ENCODE measurements around the gene TUT1. TPM values are rescaled to one million over a fixed set of nuclear protein-coding genes. Genes with fewer than 3 reads are reported as not detected.
A peak's percentile ranks its signal among the peaks of the same experiment; 100 is the strongest.

Gene TUT1
- total RNA-seq, 2 donors from 2014 or later = 11.1 to 26.2 TPM

DNA sequence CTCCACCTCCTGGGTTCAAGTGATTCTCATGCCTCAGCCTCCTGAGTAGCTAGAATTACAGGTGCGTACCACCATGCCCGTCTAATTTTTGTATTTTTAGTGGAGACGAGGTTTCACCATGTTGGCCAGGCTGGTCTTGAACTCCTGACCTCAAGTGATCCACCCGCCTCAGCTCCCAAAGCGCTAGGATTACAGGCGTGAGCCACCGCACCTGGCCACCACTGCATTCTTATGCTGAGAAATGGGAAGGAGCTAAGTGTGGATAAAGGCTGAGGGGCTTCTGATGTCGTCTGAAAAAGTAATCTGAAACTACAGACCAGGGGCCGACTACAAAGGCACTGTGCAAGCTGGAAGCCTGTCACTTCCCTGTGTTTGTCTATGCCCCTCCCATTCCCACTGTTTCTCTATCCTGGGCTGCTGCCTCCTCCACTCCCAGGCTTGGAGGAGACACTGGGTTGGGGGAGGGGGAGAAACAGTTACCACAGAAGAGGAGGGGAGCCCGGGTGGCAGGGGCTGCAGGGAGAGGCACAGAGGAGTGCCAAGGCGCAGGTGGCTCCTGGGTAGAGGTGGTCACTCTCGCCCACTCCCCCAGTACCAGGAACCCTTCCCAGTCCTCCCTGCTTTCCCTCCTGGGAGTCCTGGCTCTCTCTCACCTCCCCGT lies 13.3 kb upstream of the TUT1 start:
- DNase-seq = no peak
- intact Hi-C loops (cut with DNase I) = no loop called here
- H3K9me3 ChIP-seq = no peaks in the 10 kb centered on the region
- no peaks in the 10 kb centered on the region for H3K27me3 ChIP-seq
- H3K9ac ChIP-seq (ENCODE audit: low read depth in 2 of 2, low read length in 2 of 2) = no peak overlapping the region
- H3K4me1 ChIP-seq = peaks cover 5% of the 10 kb centered on the region
- no peak overlapping the region for H3K27ac ChIP-seq
- no peaks in the 10 kb centered on the region for H3K36me3 ChIP-seq
- no peak for TF ChIP-seq CTCF (IDR thresholded peaks at IDR 0.05)
- H3K4me3 ChIP-seq = no peak overlapping the region

DNA sequence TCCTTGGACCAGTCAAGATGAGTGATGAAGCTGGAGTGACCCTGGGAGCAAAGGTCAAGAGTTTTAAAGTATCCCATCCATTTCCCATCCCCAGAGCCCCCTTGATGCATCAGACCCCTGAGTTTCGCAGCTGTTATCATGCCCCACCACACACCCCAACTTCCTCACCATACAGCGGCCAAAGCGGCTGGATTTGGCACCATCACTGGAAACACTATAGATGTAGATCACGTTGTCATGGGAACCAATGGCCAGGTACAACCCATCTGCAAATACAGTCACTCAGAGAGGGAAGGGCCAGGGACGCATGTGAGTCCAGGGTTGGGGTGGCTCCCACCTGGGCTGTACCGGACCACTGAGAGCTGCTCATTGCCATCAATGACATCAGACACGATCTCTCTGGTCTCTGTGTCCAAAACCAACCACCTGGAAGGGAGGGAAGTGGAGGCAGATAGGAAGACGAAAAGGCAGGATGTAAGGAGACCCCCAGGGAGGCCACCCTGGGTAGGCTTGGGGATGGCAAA lies 12.5 kb upstream of the TUT1 start:
- H3K27me3 ChIP-seq = no peaks in the 10 kb centered on the region
- H3K36me3 ChIP-seq = no peaks in the 10 kb centered on the region
- peaks cover 5% of the 10 kb centered on the region for H3K4me1 ChIP-seq
- intact Hi-C loops (cut with DNase I) = no loop called here
- H3K27ac ChIP-seq = no peak overlapping the region
- no peaks in the 10 kb centered on the region for H3K9me3 ChIP-seq
- no peak for DNase-seq
- no peak overlapping the region for H3K9ac ChIP-seq (ENCODE audit: low read depth in 2 of 2, low read length in 2 of 2)
- H3K4me3 ChIP-seq = no peak overlapping the region
- TF ChIP-seq CTCF (IDR thresholded peaks at IDR 0.05) = no peak

- H3K4me1 ChIP-seq = peaks cover 5% of the 10 kb centered on the region
- no peaks in the 10 kb centered on the region for H3K9me3 ChIP-seq
- H3K9ac ChIP-seq (ENCODE audit: low read depth in 2 of 2, low read length in 2 of 2) = peak overlapping the region in 1 of 2 donors; percentile 81
- peaks cover 3% of the 10 kb centered on the region for H3K36me3 ChIP-seq
- peak overlapping the region; percentile 87 for H3K4me3 ChIP-seq
- no peak for TF ChIP-seq CTCF (IDR thresholded peaks at IDR 0.05)
- intact Hi-C loops (cut with DNase I) = no loop called here
- no peak overlapping the region for H3K27ac ChIP-seq
- no peaks in the 10 kb centered on the region for H3K27me3 ChIP-seq
- DNase-seq = peak; percentile 56
Measured at GRCh38 chr11:62603072-62603408, 11.7 kb upstream of the TUT1 start.

DNA sequence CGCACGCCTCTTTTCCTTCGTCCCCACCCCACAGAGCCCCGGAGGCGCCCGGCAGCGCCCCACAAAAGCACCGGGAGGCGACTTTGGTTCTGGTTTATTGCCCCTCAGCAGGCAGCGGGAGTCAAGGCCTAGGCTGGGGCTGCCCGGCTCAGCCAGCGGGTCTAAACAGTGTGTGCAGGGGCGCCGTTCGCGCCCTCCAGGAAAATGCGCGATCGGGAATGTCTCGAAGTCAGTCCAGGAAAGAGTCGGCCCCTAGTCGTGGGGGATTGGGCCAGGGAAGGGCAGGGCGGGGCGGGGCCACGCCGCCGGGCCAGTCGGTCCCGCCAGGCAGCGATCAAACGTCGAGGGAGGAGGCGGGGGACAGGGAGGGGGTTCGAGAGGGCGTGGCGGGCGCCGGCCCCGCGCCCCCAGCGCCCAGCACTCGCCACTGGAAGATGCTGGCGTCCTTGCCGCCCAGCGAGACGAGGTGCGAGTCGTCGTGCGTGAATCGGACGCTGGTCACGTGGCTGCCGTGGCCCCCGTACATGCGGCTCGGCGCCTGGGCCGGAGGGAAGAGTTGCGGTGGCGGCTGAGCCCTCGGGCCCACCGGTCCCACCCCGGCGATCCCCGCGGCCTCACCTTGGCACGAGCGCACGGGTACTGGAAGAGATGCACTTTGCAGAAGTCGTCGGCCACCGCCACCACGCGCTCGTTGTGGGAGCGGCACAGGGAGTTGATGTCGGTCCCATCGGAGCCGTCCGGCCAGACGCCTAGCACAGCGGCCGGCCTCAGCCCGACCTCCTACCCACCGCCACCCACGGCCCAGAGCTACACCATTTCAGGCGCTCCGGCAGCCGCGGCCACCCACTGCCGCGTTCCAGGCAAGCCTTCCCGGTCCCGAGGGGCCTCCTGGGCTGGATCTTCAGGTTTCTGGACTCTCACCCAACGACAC lies 11.1 kb upstream of the TUT1 start:
- DNase-seq = peak; percentile 80
- H3K36me3 ChIP-seq = peaks cover 6% of the 10 kb centered on the region
- no peaks in the 10 kb centered on the region for H3K27me3 ChIP-seq
- intact Hi-C loops (cut with DNase I) = no loop called here
- H3K4me3 ChIP-seq = peak overlapping the region; percentile 87
- H3K4me1 ChIP-seq = peaks cover 5% of the 10 kb centered on the region
- peak overlapping the region; percentile 62 to 81 for H3K9ac ChIP-seq (ENCODE audit: low read depth in 2 of 2, low read length in 2 of 2)
- H3K9me3 ChIP-seq = no peaks in the 10 kb centered on the region
- TF ChIP-seq CTCF (IDR thresholded peaks at IDR 0.05) = no peak
- H3K27ac ChIP-seq = peak overlapping the region; percentile 99

GRCh38 chr11:62601372-62602140 lies 10.2 kb upstream of the TUT1 start, which contains the start of gene MTA2:
MTA2 (minus strand) TSS chr11:62601865; CDS start chr11:62601450, 415 bp downstream.
- Histone ChIP-seq H3K27ac (peak within 1 kb of the TSS; percentile 99), H3K4me1 (peaks cover 5% of the 10 kb centered on the region), H3K36me3 (peaks cover 6% of the 10 kb centered on the region), H3K4me3 (peak within 1 kb of the TSS; percentile 87), H3K9me3 (no peaks in the 10 kb centered on the region), H3K27me3 (no peaks in the 10 kb centered on the region), H3K9ac (ENCODE audit: low read depth in 2 of 2, low read length in 2 of 2) (peak within 1 kb of the TSS; percentile 97 to 98)
- intact Hi-C loops (cut with DNase I) = no loop called here
- TF ChIP-seq CTCF (IDR thresholded peaks at IDR 0.05) = no peak
- peak; percentile 97 for DNase-seq
